HG02885 (cell line): ENCODE results near the gene ADGRB2.

Experiments
- ATAC-seq: cut with Tn5 transposase; IDR thresholded peaks from one replicate; pipeline ENCODE4 v1.9.1; 2021; ENCODE audit warnings: mild to moderate bottlenecking; ENCODE audit not compliant: unreplicated experiment, poor library complexity

Gene ADGRB2

DNA sequence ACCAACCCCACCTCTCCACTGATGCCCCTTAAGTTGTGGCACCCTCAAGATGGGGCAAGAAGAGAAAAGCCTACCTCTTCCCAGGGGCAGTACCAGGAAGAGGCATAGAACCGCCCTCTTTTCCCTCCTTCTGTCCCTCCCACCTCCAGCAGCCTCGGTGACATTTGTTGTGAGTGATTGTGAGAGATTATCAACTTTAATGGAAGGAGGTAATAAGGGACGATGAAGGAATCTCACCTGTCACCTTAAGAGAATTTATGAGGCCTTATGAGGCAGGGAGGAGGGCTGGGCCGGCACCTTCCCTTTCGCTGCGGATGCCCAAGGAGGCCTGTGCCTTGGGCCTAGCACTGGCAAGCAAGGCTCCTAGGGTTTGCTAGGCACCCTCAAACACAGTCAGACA is 1.4 kb upstream of the ADGRB2 start:
- ATAC-seq: no peak

DNA sequence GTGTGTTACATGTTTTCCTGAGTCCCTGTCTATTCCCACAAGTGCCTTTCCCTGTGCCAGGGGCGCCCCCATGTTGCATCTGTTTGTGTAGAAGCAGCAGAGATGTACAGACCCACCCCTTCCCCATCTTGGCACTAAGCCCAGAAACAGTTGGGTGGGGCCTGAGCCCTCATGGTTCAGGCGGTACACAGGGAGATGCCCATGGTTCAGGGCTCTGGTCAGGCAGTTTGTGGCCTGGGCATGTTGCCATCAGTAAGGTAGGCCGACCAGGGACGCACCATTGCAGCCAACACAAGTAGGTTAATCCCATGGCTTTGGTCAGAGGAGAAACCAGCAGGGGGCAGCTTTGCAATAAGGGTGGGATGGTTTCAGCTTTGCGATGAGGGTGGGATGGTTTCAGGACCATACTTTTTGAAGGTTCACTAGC is 914 bp upstream of the ADGRB2 start:
- no peak for ATAC-seq

GRCh38 chr1:31763671-31764311 is 349 bp downstream of the ADGRB2 start:
- ATAC-seq: no peak

- ATAC-seq: no peak
Observed at GRCh38 chr1:31762726-31763670, 1.1 kb downstream of the ADGRB2 start.

DNA sequence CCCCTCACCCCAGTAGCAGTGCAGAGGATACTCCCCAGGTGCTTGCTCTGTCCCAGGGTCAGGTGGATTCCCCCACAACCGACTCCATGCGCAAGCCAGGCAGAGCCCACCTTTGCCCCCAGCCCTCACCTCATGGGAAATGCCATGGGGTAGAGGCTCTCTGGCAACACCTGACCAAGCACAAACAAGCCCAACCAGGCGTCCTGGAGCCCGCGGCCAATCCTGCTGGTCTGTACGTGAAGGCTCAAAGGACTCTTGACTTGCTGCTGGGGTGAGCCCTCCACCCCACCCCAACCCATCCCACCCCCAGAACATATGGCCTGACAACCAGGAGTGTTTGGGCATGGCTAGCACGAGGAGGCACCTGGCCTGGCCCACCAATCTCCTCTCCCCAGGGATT is 1.8 kb downstream of the ADGRB2 start:
- no peak for ATAC-seq

- no peak for ATAC-seq
Observed at GRCh38 chr1:31761883-31762282, 2.3 kb downstream of the ADGRB2 start.

- ATAC-seq: no peak
Observed at GRCh38 chr1:31760471-31761470, 3.4 kb downstream of the ADGRB2 start.

DNA sequence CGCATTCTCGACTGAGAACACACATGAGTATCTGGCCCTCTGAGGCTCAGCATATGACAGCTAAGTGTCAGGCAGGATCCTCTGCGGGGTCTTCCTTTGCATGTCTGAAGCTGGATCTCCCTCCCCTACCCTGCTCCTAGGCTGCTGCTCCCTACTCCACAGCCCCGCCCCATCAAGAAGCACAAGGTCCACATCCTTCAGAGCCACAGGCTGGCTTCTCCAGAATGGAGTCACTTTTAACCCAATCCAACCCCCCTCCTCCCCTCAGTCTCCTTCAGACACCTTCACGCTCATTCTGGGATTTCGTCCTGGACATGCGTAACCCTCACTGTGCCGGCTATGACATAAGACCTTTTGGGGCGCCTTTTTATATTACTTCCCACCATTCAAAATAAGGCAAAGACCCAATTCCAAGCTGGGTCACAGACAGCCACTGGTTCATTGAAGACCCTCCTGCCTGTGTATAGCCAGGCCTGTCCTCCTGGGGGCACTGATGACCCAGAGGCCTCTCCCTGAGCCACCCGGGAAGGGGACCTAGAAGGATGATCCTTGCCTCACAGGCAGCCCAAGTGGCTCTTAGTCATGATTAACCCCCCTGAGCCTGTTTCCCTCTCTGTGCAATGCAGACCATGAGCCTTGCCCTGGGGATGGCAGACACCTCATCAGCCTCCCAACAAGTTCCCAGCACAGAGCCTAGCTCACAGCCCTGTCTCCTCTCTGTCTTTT is 4.7 kb downstream of the ADGRB2 start:
- ATAC-seq: no peak

- no peak for ATAC-seq
Observed at GRCh38 chr1:31758823-31759222, 5.3 kb downstream of the ADGRB2 start.

- ATAC-seq: no peak
Observed at GRCh38 chr1:31757989-31758388, 6.2 kb downstream of the ADGRB2 start.

DNA sequence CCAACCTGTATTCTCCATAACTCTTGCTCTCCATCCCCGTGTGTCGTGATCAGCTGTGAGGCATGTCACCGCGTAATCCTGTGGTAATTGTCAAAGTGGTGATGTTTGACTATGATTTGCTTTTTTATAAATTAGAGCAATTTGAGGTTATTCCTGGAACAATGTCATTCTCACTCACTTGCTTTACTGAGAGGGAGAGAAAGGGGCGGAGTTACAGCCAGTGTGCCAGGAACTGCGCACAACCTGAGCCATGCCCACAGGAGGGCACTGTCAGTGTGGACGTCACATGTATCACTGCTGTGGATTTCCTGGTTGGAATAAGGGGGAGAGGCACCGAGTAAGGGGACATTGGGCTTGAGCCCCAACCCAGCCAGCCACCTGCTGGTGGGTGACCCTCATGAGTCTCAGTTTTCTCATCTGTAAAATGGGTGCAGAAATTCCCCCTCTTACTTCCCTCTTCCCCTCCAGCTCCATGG is 6.9 kb downstream of the ADGRB2 start:
- ATAC-seq: no peak

- no peak for ATAC-seq
Observed at GRCh38 chr1:31756578-31756977, 7.6 kb downstream of the ADGRB2 start.

- ATAC-seq: no peak
Observed at GRCh38 chr1:31755850-31756492, 8.2 kb downstream of the ADGRB2 start.

- ATAC-seq: no peak
Observed at GRCh38 chr1:31755197-31755611, 8.9 kb downstream of the ADGRB2 start.

- no peak for ATAC-seq
Observed at GRCh38 chr1:31754397-31754796, 9.7 kb downstream of the ADGRB2 start.

DNA sequence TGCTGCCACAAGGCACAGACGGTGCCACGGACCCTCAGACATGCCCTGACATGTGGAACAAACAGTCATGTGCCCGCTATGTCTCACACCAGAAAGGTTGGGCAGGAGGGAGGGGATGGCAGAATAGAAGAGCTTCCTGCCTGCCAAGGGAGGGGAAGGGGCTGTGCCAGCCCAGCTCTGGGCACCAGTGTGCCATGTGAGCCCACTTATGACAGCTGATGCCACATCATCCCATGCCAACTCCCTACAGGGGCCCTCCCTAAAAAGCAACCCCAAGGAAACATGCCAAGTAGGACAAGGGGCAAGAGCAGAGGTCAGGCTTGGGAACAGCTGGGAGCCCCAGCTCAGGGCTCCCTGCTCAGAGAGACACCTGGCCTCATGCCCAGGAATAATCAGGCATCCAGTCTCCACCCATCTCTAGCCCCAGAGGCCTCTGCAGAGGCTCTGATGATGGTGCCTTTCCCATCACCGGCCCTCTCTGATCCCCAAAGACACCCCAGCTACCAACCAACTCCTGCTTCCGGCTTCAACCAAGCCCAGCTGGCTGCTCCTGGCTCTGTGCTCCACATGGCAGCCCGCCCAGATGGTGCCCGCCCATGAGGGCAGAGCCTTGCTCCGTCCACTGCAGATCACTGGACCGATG is 10.3 kb downstream of the ADGRB2 start:
- no peak for ATAC-seq

- no peak for ATAC-seq
Observed at GRCh38 chr1:31752952-31753475, 11.1 kb downstream of the ADGRB2 start.

GRCh38 chr1:31752258-31752657 is 11.9 kb downstream of the ADGRB2 start:
- no peak for ATAC-seq
